A549 (cell line): ENCODE results near the gene C2orf66. TPM values are rescaled to one million over a fixed set of nuclear protein-coding genes. Genes with fewer than 3 reads are reported as not detected.

Experiments
- ATAC-seq, 2 experiments: fragments of 200-7000 bp in 1 of 2; fragments of >200 bp in 1 of 2; cut with Nextera tagmentation in 1 of 2; cut with Tn5 transposase in 1 of 2; 3 replicates each; pipeline versions ENCODE4 v1.8.0 to v1.9.1; 2018 to 2020; ENCODE audit warnings: mild to moderate bottlenecking in 1 of 2, moderate library complexity in 1 of 2
- CTCF ChIA-PET: fragments of 300-600 bp; sonication (Branson Sonifier 250); formaldehyde crosslinking; extraction: SDS; loops from one replicate; lab custom pipeline; 2021; ENCODE audit warnings: antibody characterized with exemption, inconsistent platforms; lab: Yijun Ruan, JAX
- POLR2A ChIA-PET: fragments of 350-600 bp; formaldehyde crosslinking; extraction: SDS; loops from one replicate; lab custom pipeline; 2021; ENCODE audit warnings: antibody characterized with exemption, inconsistent platforms; lab: Yijun Ruan, JAX
- DNase-seq, 2 experiments: peaks; one replicate each; pipeline versions ENCODE4 v3.0.0 to v3.0.0-alpha.2; 2011 to 2016; ENCODE audit warnings: low read depth in 1 of 2, low spot score in 1 of 2
- FAIRE-seq: peaks from 2 replicates; lab custom pipeline; 2011; peaks lifted over from hg19 to GRCh38; lab: Jason Lieb, UNC
- H3K27ac ChIP-seq, 2 experiments: fragments of >200 bp; sonication (Bioruptor Twin); formaldehyde crosslinking; 3 replicates each; pipeline ENCODE4 v1.5.1; 2016 to 2017
- H3K4me1 ChIP-seq: fragments of >200 bp; sonication (Bioruptor Twin); formaldehyde crosslinking; 3 replicates; pipeline ENCODE4 v1.6.1; 2016
- H3K4me2 ChIP-seq: fragments of >200 bp; sonication (Bioruptor Twin); formaldehyde crosslinking; 3 replicates; pipeline ENCODE4 v1.6.1; 2016
- H3K4me3 ChIP-seq: fragments of >200 bp; sonication (Bioruptor Twin); formaldehyde crosslinking; 3 replicates; pipeline ENCODE4 v1.5.1; 2016
- H3K9me3 ChIP-seq: fragments of >200 bp; sonication (Bioruptor Twin); formaldehyde crosslinking; 3 replicates; pipeline ENCODE4 v1.6.1; 2016
- ATOH8 ChIP-seq: fragments of 250-450 bp; sonication (Bioruptor Pico); IDR thresholded peaks from 2 replicates; pipeline ENCODE4 v1.5.0; 2020; ENCODE audit warnings: low read depth, mild to moderate bottlenecking, moderate library complexity
- BHLHE40 ChIP-seq: IDR thresholded peaks from 2 replicates; pipeline ENCODE4 v1.6.1; 2012; ENCODE audit warnings: low read depth, low read length, inconsistent platforms
- CHD4 ChIP-seq: fragments of 200-600 bp; sonication (generic); IDR thresholded peaks from 2 replicates; pipeline ENCODE4 v1.6.1; 2016; ENCODE audit warnings: antibody characterized with exemption, mild to moderate bottlenecking, borderline replicate concordance
- EHF ChIP-seq: fragments of 250-450 bp; sonication (Bioruptor Pico); IDR thresholded peaks from 2 replicates; pipeline ENCODE4 v1.5.0; 2020; ENCODE audit warnings: mild to moderate bottlenecking
- KDM1A ChIP-seq: fragments of 200-600 bp; sonication (generic); IDR thresholded peaks from 2 replicates; pipeline ENCODE4 v1.6.1; 2016; ENCODE audit warnings: low read depth, mild to moderate bottlenecking
- PHF8 ChIP-seq: fragments of 200-600 bp; sonication (generic); IDR thresholded peaks from 2 replicates; pipeline ENCODE4 v1.6.1; 2016; ENCODE audit warnings: low read depth, mild to moderate bottlenecking, antibody characterized with exemption, moderate library complexity, borderline replicate concordance
- RAD21 ChIP-seq, 2 experiments: fragments of >200 bp in 1 of 2; sonication (Bioruptor Twin) in 1 of 2; formaldehyde crosslinking in 1 of 2; IDR thresholded peaks in 1 of 2; conservative IDR thresholded peaks in 1 of 2; 2 replicates in 1 of 2; 3 replicates in 1 of 2; pipeline ENCODE4 v1.6.1; 2012 to 2018; ENCODE audit warnings: inconsistent platforms in 1 of 2
- RFX5 ChIP-seq: fragments of 450-650 bp; IDR thresholded peaks from 2 replicates; pipeline ENCODE4 v1.7.1; 2014; ENCODE audit warnings: antibody characterized with exemption, mild to moderate bottlenecking, moderate library complexity
- RNF2 ChIP-seq: fragments of 200-600 bp; sonication (generic); IDR thresholded peaks from 2 replicates; pipeline ENCODE4 v1.6.1; 2016; ENCODE audit warnings: low read depth, mild to moderate bottlenecking, antibody characterized with exemption, moderate library complexity, borderline replicate concordance
- SMC3 ChIP-seq: fragments of >200 bp; sonication (Bioruptor Twin); formaldehyde crosslinking; IDR thresholded peaks from 3 replicates; pipeline ENCODE4 v1.6.1; 2018; ENCODE audit warnings: inconsistent platforms
- TP53 ChIP-seq: fragments of 250-450 bp; sonication (Bioruptor Pico); IDR thresholded peaks from 2 replicates; pipeline ENCODE4 v1.5.0; 2021; ENCODE audit warnings: mild to moderate bottlenecking, moderate library complexity
- WGBS: methylation state at CpG from one replicate; pipeline ENCODE4 v1.1.6; 2017; ENCODE audit errors: missing lambda C conversion rate; 5-methylcytosine and 5-hydroxymethylcytosine counted together
- polyA plus RNA-seq, 4 experiments: library from polyadenylated mRNA; depleted of rRNA in 3 of 4; stranded (reverse); fragments of >200 nt; fragmentation: RNase III in 1 of 4; extraction: RNeasy Plus Mini Kit Qiagen cat#74134 plus additional on column Dnase treatment in 1 of 4; gene quantifications; 2 replicates in 3 of 4; 3 replicates in 1 of 4; pipeline ENCODE4 v1.2.3, GENCODE V29; 2011 to 2017
- small RNA-seq, 6 experiments: library from RNA; depleted of rRNA; stranded (forward); fragments of <200 nt; gene quantifications; one replicate each; pipeline ENCODE3, GENCODE V24; 2012
- TF ChIP-seq, protein P1 (sequence below): fragments of >200 bp; sonication (Bioruptor Twin); formaldehyde crosslinking; IDR thresholded peaks from 3 replicates; pipeline ENCODE4 v1.5.1; 2016

C2orf66 gene
- polyA plus RNA-seq, 2 of the 4 experiments (the other 2 are of a cell fraction): 0.08 to 0.28 TPM

DNA sequence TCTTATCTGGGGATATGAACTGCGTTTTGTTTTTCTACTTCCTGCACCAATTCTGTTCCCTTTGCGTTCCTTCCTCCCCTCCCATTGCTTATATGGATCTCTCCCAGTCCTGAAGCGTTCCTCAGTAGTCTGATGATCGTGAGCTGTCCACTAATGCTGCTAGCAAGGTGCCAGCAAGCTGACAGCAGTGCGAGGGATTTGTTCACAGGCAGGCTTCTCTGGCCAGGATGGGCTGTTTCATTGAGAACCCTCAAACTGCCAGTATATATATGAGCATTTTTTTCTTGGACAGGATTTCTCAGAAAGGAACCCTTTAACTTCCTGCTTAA lies 49.8 kb downstream of the C2orf66 start:
- Histone ChIP-seq H3K27ac (no peak overlapping the region), H3K4me2 (no peak overlapping the region), H3K9me3 (no peaks in the 10 kb centered on the region; the same call in 2 of the 3 replicates), H3K4me1 (no peaks in the 10 kb centered on the region), H3K4me3 (no peak overlapping the region)
- ChIA-PET POLR2A (no interaction called here), CTCF (interaction anchor here (1.0 to 1.6 kb wide), 2 partner anchors 8 to 16 kb away, joined by 3 to 9 read pairs; no protein-coding TSS in a partner anchor)
- no peak for DNase-seq
- TF ChIP-seq BHLHE40 (no peak), PHF8 (no peak), CHD4 (no peak), KDM1A (no peak), EHF (CRISPR knock-in tag) (no peak), TP53 (CRISPR knock-in tag) (no peak), RFX5 (no peak), ATOH8 (CRISPR knock-in tag) (no peak), RNF2 (no peak)
- TF ChIP-seq, protein P1, sequence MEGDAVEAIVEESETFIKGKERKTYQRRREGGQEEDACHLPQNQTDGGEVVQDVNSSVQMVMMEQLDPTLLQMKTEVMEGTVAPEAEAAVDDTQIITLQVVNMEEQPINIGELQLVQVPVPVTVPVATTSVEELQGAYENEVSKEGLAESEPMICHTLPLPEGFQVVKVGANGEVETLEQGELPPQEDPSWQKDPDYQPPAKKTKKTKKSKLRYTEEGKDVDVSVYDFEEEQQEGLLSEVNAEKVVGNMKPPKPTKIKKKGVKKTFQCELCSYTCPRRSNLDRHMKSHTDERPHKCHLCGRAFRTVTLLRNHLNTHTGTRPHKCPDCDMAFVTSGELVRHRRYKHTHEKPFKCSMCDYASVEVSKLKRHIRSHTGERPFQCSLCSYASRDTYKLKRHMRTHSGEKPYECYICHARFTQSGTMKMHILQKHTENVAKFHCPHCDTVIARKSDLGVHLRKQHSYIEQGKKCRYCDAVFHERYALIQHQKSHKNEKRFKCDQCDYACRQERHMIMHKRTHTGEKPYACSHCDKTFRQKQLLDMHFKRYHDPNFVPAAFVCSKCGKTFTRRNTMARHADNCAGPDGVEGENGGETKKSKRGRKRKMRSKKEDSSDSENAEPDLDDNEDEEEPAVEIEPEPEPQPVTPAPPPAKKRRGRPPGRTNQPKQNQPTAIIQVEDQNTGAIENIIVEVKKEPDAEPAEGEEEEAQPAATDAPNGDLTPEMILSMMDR: no peak
- 82% methylated on average over 5 of the region's 5 CpGs for WGBS
- ATAC-seq: no peak
- no peak for FAIRE-seq

DNA sequence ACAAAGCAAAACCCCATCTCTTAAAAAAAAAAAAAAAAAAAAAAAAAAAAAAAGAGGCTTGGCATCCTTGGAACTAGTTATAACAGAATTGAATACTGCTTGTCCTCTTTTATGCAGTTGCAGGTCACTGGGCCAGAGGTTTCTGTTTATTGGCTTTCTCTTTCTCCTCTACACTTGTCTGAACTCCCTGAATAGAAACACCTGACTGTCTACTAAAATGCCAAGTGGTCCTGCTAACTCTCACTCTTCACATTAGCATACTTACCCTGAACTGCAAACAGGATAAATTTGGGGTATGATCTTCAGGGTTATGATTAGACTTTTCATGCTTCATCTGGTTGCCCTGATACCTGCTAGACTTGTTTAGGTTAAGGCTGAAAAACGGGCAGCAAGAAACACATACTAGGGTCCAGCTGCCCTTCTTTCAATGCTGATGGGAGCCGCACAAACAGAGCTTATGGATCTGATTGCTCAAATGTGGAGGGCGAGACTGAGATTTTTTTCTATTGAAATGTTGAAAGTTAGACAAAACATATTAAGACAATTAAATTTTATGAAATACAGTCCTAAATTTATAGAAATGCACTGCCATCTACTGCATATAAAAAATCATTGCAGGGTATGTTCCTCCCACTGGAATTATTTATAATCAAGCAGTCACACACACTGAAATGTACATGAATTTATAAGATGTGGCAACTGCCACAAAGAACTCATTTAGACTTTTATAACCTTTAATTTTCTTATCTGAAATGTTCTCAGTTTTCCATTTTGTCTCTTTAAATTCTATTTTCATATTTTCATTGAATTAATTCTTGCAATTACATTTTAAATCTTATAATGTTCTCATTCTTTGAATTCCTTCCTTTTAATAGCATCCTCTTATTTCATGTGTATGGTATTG lies 50.4 kb downstream of the C2orf66 start:
- CTCF ChIA-PET: interaction anchor here (0.7 to 1.6 kb wide), 3 partner anchors 8 to 251 kb away, joined by 3 to 9 read pairs (median 3); no protein-coding TSS in a partner anchor
- ATAC-seq (peak; percentile 50 to 64; a peak in 4 of 6 replicates), FAIRE-seq (no peak)

More for the DNA sequence above, 50.4 kb downstream of the C2orf66 start:
- TF ChIP-seq SMC3: peak; percentile 34; the same call in 2 of the 3 replicates
- TF ChIP-seq, protein P1: peak; percentile 45
- no peak for TF ChIP-seq KDM1A
- TF ChIP-seq RAD21 (conservative IDR thresholded peaks at IDR 0.05 in 1 of 2, IDR thresholded peaks at IDR 0.05 in 1 of 2): peak; percentile 53 to 59
- H3K4me1 ChIP-seq: no peaks in the 10 kb centered on the region
- H3K9me3 ChIP-seq: peaks cover 3% of the 10 kb centered on the region; the same call in 1 of the 3 replicates
- POLR2A ChIA-PET: no interaction called here
- no peak overlapping the region for H3K27ac ChIP-seq
- H3K4me3 ChIP-seq: no peak overlapping the region
- H3K4me2 ChIP-seq: no peak overlapping the region
- peak in 1 of 2 experiments; percentile 12 for DNase-seq
- WGBS: 87% methylated on average over 3 of the region's 3 CpGs

Small RNAs within 50 kb of the gene (small RNA-seq; reads per million reads assigned to genes)
- 0 reads per million in 6 experiments for gene AC012486.1

Other genes with a start within 250 kb of the C2orf66 start
- gene HECW2, start 215.8 kb downstream of the C2orf66 start, polyA plus RNA-seq (2011; rRNA removed): 2.6 and 3.9 TPM in 2 replicates
- 1.9 to 2.4 TPM (median 2.0 TPM) in 3 replicates for gene HECW2, start 215.8 kb downstream of the C2orf66 start, polyA plus RNA-seq (2017; fragmentation: RNase III; extraction: RNeasy Plus Mini Kit Qiagen cat#74134 plus additional on column Dnase treatment)
- 13.2 and 17.7 TPM in 2 replicates for gene CCDC150, start 169.6 kb downstream of the C2orf66 start, polyA plus RNA-seq (2011; rRNA removed)
- 9.9 to 14.2 TPM (median 13.2 TPM) in 3 replicates for gene CCDC150, start 169.6 kb downstream of the C2orf66 start, polyA plus RNA-seq (2017; fragmentation: RNase III; extraction: RNeasy Plus Mini Kit Qiagen cat#74134 plus additional on column Dnase treatment)
- 55.8 and 63.1 TPM in 2 replicates for gene GTF3C3, start 9.7 kb downstream of the C2orf66 start, polyA plus RNA-seq (2011; rRNA removed)
- 22.8 to 25.5 TPM (median 24.8 TPM) in 3 replicates for gene GTF3C3, start 9.7 kb downstream of the C2orf66 start, polyA plus RNA-seq (2017; fragmentation: RNase III; extraction: RNeasy Plus Mini Kit Qiagen cat#74134 plus additional on column Dnase treatment)
- gene PGAP1, start 117.4 kb upstream of the C2orf66 start, polyA plus RNA-seq (2011; rRNA removed): 7.6 and 9.3 TPM in 2 replicates
- gene PGAP1, start 117.4 kb upstream of the C2orf66 start, polyA plus RNA-seq (2017; fragmentation: RNase III; extraction: RNeasy Plus Mini Kit Qiagen cat#74134 plus additional on column Dnase treatment): 3.3 to 4.1 TPM (median 3.5 TPM) in 3 replicates